Dermis microvascular lymphatic vessel endothelial cell (primary cell): ENCODE data around the gene HPS6. TPM values are rescaled to one million over a fixed set of nuclear protein-coding genes. Genes with fewer than 3 reads are reported as not detected.
"Not testable (repeated sequence)": the region's sequence is repeated elsewhere in the genome, so short reads cannot be mapped to it uniquely, and the experiment has no call there.

Experiments used
- DNase-seq, 2 donors: peaks; one replicate each; pipeline versions ENCODE4 v3.0.0 to v3.0.0-alpha.2; 2010; ENCODE audit warnings: low read depth in 2 of 2
- total RNA-seq: library from RNA; depleted of rRNA; stranded (reverse); fragments of >200 nt; gene quantifications from 2 replicates; pipeline ENCODE4 v1.2.1, GENCODE V29; 2014

The HPS6 gene
- 26.1 and 34.5 TPM in 2 replicates for total RNA-seq

DNA sequence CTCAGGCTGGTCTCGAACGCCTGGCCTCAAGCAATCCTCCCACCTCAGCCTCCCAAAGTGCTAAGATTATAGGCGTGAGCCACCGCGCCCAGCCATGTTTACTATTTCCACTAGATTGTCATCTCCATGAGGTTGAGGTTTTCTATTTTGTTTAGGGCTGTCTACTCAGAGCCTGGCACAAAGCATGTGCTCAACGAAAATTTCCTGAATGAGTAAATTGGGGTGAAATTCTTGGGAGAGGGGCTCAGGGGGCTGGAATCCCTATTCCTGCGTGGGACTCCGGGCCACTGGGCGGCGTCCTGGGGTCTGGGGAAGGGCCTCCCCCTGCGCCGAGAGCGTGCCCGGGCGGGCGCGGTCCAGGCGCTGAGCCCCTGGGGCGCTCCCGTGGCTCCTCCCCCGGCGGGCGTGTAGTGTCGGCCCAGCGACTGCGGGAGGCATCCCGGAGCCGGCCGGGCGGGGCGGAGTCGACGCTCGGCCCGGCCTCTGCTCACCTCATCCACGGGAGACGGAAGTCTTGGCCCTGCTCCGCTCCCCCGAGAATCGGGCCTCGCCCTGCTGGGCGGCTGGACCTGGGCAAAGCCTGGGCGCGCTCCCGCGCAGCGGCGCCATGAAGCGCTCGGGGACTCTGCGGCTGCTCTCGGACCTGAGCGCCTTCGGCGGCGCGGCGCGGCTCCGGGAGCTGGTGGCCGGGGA, at the start of gene HPS6:
TSS of gene HPS6 (plus strand) at position 482 of the 693 bp plus-strand sequence. CDS start at position 608, 126 bp downstream.
- peak; percentile 44 to 91 for DNase-seq

- peak in 1 of 2 donors; percentile 13 for DNase-seq
Measured at GRCh38 chr10:102016416-102016815, 48.7 kb upstream of the HPS6 start.

- no peak for DNase-seq
Measured at GRCh38 chr10:102017295-102017694, 47.9 kb upstream of the HPS6 start.

DNA sequence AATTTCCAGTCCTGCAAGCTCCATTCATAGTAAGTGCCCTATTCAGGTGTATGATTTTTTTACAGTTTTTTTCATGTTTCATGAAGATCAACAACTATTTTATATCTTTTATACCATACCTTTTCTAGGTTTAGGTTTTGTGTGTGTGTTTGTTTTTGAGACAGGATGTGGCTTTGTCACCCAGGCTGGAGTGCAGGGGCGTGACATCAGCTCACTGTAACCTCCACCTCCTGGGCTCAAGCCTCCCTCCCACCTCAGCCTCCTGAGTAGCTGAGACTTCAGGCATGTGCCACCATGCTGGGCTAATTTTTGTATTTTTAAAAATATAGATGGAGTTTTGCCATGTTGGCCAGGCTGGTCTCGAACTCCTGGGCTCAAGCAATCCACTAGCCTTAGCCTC, 44.2 kb upstream of the HPS6 start:
- no peak for DNase-seq

DNA sequence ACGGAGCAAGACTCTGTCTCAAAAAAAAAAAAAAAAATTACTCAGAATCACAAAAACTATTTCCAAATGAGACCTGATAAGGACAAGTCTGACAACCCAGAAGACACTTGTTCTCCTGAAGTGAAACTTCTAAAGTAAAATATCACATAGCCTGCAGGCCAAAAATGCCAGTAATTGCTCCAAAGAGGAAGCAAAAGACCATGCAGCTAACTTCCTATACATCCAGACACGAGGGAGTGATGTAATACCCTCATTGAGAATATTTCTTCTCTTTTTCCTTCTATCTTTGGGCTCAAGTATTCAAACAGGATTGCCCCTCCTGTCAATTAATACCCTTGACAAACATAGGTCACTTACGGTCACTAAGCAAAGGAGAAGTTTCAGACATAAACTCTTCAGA, 40.4 kb upstream of the HPS6 start:
- DNase-seq: no peak

DNA sequence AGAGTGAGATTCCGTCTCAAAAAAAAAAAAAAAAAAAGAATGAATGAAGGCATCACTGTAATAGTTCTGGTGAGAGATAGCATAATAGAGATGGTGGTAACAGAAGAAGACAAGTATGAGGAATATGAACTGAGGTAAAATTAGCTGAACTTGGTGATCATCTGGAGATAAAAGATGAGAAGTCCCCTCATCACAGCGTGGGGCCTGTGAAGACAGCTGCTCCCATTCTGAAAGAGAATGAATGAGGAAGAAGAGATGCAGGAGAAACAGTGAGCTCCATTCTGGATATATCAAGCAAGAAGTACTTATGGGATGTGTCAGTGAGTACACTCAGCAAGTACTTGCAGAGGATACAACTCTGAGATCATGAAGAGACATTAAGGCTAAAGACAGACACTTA, 37.9 kb upstream of the HPS6 start:
- DNase-seq: no peak

DNA sequence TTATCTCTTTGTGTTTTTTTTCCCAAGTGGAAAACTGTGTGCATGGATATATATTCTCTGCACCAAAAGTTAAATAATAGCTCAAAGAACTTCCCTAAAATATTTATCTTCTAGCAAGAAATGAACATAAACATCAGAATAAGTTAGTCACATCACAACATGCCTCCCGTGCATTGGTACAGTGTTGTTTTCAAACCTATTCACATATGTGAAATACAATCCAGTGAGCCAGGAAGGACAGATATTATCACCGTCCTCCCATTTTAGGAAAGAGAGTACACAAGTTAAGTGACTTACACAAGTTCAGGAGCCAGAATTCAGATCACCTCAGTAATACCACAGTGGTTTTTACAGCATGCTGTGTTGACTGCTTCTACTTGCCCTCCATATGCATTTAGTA, 31.4 kb upstream of the HPS6 start:
- DNase-seq: no peak

GRCh38 chr10:102035807-102036206, 29.3 kb upstream of the HPS6 start:
- not testable (repeated sequence) for DNase-seq

DNA sequence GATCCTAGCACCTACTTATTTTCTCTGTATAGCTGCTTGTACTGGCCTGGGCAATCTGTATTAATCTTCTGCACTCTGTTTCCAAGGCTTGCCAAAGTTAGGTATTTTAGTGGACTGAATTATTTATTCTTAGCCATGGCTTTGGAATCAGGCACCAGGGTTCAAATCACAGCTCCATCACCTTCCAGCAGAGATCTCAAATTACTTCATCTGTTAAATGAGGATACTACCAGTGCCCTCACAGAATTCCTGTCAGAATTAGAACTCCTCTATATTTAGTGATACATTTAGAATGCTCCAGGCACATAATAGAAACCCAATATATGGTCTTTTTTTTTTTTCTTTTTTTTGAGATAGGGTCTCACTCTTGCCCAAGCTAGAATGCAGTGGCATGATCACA, 26.7 kb upstream of the HPS6 start:
- DNase-seq: no peak

GRCh38 chr10:102040305-102041050, 24.7 kb upstream of the HPS6 start:
- DNase-seq: no peak

GRCh38 chr10:102045292-102045691, 19.9 kb upstream of the HPS6 start:
- no peak for DNase-seq

- DNase-seq: no peak
Measured at GRCh38 chr10:102046095-102046494, 19.1 kb upstream of the HPS6 start.

GRCh38 chr10:102054881-102055646, 10.1 kb upstream of the HPS6 start:
- peak in 1 of 2 donors; percentile 9 for DNase-seq

DNA sequence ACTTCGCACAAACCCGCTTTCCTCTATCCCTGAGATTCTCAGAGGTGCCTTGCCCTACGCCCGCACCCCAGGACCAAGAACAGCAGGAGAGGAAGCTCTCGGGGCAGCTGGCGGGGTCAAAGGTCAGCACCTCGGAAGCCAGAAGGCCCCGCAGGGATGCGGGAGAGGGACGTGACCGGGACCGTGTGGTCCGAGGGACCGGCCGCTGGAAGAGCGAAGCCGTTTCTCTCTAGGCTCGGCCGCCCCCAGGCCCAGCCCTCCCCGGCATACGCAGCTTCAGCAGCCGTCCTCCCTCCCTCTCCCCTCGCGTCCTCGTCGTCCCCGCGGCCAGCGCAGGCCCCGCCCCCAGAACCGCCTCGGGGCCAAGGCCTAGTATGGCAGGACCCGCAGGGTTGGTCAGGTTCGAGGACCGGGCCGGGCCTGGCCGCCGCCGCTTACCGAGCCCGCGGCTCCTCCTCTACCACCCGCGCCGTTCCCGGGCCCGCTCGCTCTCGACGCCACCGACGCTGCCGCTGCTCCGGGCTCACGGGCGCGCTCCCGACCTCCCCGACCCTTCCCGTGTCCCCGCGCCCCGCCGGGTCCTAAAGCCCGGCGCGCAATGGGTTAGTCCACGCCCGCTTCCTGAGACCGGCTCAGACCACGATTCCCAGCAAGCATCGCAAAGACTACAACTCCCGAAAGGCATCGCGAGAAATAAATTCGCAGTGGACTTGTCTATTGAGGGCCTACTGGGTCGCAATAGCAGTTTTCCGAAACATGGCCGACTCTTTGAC, 9.3 kb upstream of the HPS6 start, which contains the start of gene ARMH3:
TSS of gene ARMH3 (minus strand) at position 527 of the 773 bp plus-strand sequence. CDS start 16,059 bp downstream, outside the sequence.
- DNase-seq: peak; percentile 97

DNA sequence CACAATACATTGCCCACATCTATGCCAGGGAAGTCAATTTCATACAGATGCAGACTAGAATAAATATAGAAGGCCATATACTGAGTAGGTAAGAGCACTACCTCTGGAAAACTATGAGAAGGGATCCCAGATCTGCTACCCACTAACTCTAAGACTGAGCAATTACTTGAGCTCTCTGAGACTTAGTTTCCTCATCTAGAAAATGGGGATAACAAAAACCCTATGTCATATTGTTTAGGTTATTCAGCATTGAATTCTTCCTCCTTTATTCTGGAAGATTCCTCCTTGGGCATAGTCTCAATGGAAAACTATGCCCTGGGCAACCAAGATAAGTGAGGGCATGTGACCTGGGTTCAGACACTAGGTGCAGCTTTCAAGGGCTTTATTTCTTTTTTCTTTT, 5.2 kb upstream of the HPS6 start:
- DNase-seq: no peak

- DNase-seq: no peak
Measured at GRCh38 chr10:102064503-102064867, 664 bp upstream of the HPS6 start.

DNA sequence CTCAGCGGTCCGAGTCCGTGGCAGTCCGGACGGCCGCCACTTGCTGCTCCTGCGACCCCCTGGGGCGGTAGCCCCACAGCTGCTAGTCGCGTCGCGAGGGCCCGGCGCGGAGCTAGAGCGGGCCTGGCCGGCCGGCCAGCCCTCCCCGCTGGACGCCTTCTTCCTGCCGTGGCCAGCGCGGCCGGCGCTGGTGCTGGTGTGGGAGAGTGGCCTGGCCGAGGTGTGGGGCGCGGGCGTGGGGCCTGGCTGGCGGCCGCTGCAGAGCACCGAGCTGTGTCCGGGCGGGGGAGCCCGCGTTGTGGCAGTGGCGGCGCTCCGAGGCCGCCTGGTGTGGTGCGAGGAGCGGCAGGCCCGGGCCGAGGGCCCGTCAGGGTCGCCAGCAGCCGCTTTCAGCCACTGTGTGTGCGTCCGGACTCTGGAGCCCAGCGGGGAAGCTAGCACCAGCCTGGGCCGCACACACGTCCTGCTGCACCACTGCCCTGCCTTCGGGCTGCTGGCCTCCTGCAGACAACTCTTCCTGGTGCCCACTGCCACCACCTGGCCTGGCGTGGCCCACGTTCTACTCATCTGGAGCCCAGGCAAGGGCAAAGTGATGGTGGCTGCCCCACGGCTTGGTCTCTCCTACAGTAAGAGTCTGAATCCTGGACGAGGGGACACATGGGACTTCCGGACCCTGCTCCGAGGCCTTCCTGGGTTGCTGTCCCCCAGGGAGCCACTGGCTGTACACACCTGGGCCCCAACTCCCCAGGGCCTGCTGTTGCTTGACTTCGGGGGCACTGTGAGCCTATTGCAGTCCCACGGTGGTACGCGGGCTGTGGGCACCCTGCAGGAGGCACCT, 631 bp downstream of the HPS6 start:
- peak in 1 of 2 donors; percentile 44 for DNase-seq

- DNase-seq: no peak
Measured at GRCh38 chr10:102066399-102067088, 1.4 kb downstream of the HPS6 start.

DNA sequence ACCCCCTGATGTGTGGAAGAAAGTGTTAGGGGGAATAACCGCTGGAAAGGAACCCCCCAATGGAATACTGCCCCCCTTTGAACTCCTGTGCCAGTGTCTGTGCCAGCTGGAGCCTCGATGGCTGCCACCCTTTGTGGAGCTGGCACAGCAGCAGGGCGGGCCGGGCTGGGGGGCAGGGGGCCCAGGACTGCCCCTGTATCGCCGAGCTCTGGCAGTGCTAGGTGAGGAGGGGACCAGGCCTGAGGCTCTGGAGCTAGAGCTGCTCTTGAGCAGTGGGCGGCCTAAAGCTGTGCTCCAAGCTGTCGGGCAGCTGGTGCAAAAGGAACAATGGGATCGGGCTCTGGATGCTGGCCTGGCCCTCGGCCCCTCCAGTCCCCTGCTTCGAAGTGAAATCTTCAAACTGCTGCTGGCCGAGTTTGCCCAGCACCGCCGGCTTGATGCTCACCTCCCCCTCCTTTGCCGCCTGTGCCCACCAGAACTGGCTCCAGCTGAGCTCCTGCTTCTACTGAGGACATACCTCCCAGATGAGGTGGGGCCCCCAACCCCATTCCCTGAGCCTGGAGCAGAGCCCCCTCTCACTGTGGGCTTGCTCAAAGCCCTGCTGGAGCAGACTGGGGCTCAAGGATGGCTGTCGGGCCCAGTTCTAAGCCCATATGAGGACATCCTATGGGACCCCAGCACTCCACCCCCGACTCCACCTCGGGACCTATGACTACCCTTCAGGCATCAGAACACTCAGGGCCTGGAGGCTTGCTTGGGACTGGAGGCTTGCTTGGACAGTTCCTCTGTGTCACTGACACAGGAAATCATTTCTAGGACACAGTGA, 2.2 kb downstream of the HPS6 start:
- DNase-seq: no peak
